ENCODE measurements around the gene TLR1.

TLR1 gene

GRCh38 chr4:38785901-38786402, 18.6 kb downstream of the TLR1 start:
- Histone ChIP-seq H3K27ac (peak overlapping the region; percentile 91), H3K9me3 (no peaks in the 10 kb centered on the region), H3K36me3 (no peaks in the 10 kb centered on the region), H3K4me1 (ENCODE audit: control insufficient read depth in 1 of 2, insufficient read depth in 1 of 2, low read depth in 1 of 2, low read length in 1 of 2) (peaks cover 75 to 93% of the 10 kb centered on the region in 2 experiments), H3K4me3 (ENCODE audit: low read depth in 1 of 2, low read length in 1 of 2) (peak overlapping the region; percentile 35), H3K27me3 (no peaks in the 10 kb centered on the region)
- TF ChIP-seq, protein P1, sequence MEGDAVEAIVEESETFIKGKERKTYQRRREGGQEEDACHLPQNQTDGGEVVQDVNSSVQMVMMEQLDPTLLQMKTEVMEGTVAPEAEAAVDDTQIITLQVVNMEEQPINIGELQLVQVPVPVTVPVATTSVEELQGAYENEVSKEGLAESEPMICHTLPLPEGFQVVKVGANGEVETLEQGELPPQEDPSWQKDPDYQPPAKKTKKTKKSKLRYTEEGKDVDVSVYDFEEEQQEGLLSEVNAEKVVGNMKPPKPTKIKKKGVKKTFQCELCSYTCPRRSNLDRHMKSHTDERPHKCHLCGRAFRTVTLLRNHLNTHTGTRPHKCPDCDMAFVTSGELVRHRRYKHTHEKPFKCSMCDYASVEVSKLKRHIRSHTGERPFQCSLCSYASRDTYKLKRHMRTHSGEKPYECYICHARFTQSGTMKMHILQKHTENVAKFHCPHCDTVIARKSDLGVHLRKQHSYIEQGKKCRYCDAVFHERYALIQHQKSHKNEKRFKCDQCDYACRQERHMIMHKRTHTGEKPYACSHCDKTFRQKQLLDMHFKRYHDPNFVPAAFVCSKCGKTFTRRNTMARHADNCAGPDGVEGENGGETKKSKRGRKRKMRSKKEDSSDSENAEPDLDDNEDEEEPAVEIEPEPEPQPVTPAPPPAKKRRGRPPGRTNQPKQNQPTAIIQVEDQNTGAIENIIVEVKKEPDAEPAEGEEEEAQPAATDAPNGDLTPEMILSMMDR (IDR thresholded peaks at IDR 0.05) = no peak

GRCh38 chr4:38785041-38785790, 19.4 kb downstream of the TLR1 start:
- TF ChIP-seq, protein P1 (IDR thresholded peaks at IDR 0.05) = no peak
- no peaks in the 10 kb centered on the region for H3K9me3 ChIP-seq
- H3K27me3 ChIP-seq = no peaks in the 10 kb centered on the region
- H3K36me3 ChIP-seq = no peaks in the 10 kb centered on the region
- peak overlapping the region; percentile 35 for H3K4me3 ChIP-seq (ENCODE audit: low read depth in 1 of 2, low read length in 1 of 2)
- H3K4me1 ChIP-seq (ENCODE audit: control insufficient read depth in 1 of 2, insufficient read depth in 1 of 2, low read depth in 1 of 2, low read length in 1 of 2) = peaks cover 68 to 85% of the 10 kb centered on the region in 2 experiments
- peak overlapping the region; percentile 91 for H3K27ac ChIP-seq

- H3K27ac ChIP-seq = peak overlapping the region; percentile 91
- H3K4me3 ChIP-seq (ENCODE audit: low read depth in 1 of 2, low read length in 1 of 2) = no peak overlapping the region
- H3K27me3 ChIP-seq = no peaks in the 10 kb centered on the region
- no peaks in the 10 kb centered on the region for H3K9me3 ChIP-seq
- H3K36me3 ChIP-seq = no peaks in the 10 kb centered on the region
- TF ChIP-seq, protein P1 (IDR thresholded peaks at IDR 0.05) = no peak
- H3K4me1 ChIP-seq (ENCODE audit: control insufficient read depth in 1 of 2, insufficient read depth in 1 of 2, low read depth in 1 of 2, low read length in 1 of 2) = peaks cover 57 to 75% of the 10 kb centered on the region in 2 experiments
Observed at GRCh38 chr4:38784141-38784540, 20.4 kb downstream of the TLR1 start.

DNA sequence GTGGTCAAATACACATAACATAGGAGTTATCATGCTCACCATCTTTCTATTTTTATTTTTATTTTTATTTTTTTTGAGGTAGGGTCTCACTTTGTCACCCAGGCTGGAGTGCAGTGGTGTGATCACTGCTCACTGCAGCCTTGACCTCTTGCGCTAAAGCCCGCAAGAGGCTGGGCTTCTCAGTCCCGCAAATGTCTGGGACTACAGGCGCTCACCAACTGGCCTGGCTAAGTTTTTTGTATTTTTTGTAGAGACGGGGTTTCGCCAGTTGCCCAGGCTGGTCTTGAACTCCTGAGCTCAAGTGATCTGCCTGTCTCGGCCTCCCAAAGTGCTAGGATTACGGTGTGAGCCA, 21.5 kb downstream of the TLR1 start:
- Histone ChIP-seq H3K4me3 (ENCODE audit: low read depth in 1 of 2, low read length in 1 of 2) (no peak overlapping the region), H3K9me3 (no peaks in the 10 kb centered on the region), H3K27me3 (no peaks in the 10 kb centered on the region), H3K36me3 (no peaks in the 10 kb centered on the region), H3K27ac (peak overlapping the region; percentile 91), H3K4me1 (ENCODE audit: control insufficient read depth in 1 of 2, insufficient read depth in 1 of 2, low read depth in 1 of 2, low read length in 1 of 2) (peaks cover 47 to 64% of the 10 kb centered on the region in 2 experiments)
- TF ChIP-seq, protein P1 (IDR thresholded peaks at IDR 0.05) = no peak

GRCh38 chr4:38782452-38783108, 22.0 kb downstream of the TLR1 start, which contains the start of gene TLR10:
TLR10 (minus strand) TSS chr4:38782990; CDS start chr4:38775590, 7,400 bp downstream.
- H3K4me3 ChIP-seq (ENCODE audit: low read depth in 1 of 2, low read length in 1 of 2) = peak within 1 kb of the TSS in 1 of 2 experiments; percentile 24

More at GRCh38 chr4:38782452-38783108, 22.0 kb downstream of the TLR1 start, which contains the start of gene TLR10:
- Histone ChIP-seq H3K36me3 (no peaks in the 10 kb centered on the region), H3K9me3 (no peaks in the 10 kb centered on the region), H3K27me3 (no peaks in the 10 kb centered on the region), H3K4me1 (ENCODE audit: control insufficient read depth in 1 of 2, insufficient read depth in 1 of 2, low read depth in 1 of 2, low read length in 1 of 2) (peaks cover 44 to 59% of the 10 kb centered on the region in 2 experiments), H3K27ac (peak within 1 kb of the TSS; percentile 91)
- TF ChIP-seq, protein P1 (IDR thresholded peaks at IDR 0.05) = peak; percentile 72

Measured in neutrophil (primary cell).